Islet of Langerhans (tissue), 1 donor: ENCODE data around the gene PRR33.

Experiments
- FAIRE-seq: peaks from one replicate; lab custom pipeline; 2011; peaks lifted over from hg19 to GRCh38; lab: Jason Lieb, UNC

The PRR33 gene

DNA sequence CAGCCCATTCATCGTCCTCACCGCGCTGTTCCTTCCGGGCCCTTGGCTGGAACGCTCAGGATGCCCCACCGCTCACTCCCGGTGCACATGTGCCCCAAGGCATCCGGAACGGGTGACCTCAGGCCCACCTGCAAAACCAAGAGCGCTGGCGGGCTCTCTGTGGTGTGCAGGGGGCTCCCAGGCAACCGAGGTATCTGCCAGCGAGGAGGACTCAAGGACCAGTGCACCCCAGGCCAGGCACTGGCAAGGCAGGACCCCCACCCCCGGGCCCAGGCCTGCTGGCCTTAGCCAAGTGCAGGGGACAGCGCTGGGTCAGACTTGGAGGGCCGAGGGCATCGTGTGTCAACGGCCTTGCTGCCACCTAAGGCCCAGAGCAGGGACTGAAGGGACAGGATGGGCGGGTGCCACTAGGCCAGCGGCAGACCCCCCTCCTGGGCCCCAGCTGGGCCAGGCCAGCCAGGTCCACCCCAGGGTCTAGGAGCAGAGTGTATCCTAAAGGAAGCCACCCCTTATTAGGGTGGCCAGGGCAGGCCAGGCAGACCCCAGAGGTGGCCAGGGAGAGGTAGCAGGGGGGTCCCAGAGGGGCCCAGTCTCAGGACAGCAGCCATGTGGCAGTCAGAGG lies 36.3 kb upstream of the PRR33 start:
- FAIRE-seq: no peak

DNA sequence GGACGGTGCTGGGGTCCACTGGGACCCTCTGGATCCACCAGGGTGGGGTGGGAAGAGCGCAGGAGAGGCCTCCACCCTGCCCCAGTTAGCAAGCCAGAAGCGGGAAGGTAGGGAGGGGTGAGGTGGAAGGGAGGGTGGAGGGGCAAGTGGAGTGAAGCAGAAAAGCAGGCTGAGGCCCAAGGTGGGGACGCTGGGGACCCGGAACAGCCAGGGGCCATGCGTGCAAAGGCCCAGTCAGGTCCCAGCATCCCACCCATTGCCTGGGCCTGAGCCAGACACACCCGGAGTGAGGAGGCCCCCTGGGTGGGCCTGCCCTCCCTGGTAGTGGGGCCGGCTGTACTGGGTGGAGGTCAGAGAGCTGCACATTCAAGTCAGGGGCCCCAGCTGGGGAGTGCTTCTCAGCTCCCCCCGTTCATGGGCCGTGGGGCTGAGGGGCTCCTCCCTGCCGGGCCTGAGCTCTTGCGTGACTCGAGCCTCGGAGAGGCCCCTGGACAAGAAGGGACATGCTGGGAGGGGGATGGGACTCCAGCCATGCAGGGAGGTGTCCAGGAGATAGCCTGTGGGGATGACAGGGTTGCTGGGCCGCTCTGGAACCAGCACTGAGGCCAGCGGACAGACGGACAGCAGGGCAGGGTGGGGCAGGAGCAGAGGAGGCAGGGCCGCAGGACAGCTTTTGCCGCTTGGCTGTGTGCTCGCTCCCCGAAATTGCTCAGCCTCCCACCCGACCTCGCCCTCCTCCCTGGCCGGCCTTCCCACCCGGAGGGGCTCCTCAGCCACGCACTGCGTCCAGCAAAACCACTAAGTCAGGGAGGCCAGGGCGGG lies 35.5 kb upstream of the PRR33 start:
- FAIRE-seq: no peak

DNA sequence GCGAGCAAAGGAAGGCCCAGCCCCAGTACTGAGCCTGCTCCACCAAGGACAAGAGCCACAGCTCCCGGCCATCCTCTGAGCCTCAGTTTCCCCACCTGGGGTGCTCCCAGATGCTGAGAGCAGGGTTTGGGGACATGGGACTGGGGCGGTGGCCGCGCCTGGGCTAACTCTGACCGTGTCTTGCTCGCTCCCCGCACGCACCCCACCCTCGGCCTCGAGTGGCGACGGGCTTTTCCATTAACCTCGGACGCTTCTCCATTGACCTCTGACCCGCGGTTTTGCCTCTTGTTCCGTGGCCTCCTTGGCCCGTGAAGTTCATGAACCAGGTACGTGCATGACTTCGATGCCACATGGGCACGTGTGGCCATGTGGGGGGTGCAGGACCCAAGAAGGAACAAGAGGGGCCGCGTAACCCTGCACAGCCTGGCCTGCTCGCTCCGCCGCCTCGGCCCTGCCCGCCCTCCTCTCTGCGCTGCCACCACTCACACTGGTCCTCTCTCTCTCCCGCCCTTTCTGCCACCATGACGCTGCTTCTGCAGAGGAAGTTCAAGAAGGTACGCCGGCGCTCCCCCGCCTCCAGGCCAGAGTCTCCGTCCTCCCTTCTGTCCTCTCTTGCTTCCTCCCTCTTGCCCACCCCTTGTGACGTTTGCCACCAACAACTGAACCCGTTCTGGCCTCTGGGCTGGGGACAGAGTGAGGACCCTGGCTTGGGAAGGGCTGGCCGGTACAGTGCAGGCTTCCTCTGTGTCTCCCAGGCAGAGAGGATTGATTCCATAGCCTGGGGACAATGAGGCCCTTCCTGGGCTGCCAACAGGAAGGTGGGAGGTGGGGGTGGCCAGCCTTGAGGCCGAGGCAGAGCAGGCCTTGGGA lies 34.7 kb upstream of the PRR33 start:
- no peak for FAIRE-seq

DNA sequence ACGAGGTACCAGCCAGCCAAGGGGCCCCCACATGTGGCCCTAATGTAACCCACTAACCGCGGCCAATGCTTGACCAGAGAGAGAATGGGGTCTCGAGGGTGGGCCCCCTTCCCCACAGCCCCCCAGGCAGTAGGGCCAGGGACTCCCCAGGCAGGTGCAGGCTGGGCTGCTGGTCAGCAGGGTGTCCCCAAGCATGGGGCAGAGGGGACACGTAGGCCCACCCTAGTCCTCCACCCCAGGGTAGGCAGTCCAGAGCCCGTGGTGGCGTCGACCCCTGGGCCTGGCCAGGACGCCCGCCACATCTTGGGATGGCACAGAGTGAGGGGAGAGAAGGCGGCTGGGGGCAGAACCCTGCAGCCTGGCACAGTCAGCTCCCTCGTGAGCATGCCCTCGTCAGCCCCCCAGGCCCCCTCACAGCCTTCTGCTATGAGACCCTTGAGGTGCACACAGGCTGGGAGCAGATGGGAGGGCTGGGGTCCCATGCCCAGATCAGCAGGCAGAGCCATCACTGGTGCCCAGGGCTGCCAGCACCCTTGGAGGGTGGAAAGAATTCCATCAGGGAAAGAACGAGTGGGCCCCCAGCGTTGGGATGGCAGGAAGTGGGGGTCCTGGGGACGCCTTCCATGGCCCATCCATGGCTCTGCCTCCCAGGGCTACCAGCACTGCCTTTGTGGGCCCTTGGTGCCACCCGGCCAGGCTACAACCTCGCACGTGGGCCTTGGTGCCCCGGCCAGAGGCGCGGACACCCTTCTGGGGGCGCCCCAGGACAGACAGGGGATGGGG lies 33.9 kb upstream of the PRR33 start:
- no peak for FAIRE-seq

DNA sequence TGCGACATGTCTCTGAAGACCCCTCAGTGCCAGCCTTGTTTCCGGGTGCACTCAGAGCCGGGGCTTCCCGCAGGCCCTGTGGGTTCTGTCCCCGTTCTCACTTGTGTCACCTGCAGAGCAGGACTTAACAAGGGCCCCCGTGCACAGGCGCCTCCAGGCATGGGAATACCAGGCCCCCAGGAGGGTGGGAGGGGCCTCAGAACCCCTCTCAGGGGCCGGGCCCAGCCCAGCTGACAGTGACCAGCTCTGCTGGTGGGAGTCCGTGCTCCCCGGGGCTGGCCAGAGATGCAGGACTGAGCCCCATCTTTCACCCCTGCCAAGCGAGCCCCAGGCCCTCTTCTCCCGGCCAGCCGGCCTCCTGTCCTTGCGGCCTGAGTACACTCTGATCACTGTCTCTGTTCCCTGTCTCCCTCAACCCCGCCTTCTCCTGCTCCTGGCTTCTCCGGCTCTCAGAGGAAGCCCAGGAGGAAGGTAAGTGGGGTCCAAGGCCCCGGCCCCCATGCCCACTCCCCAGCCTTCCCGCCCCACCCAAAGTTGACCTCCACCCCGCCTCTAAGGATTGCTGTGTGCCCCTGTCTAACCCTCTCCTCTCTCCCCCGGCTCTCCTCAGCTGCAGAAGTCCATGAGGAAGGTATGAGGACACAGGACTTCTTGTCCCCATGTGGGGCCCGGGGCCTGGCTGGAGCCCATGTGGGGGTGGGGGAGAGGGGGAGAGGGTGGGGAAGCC lies 33.1 kb upstream of the PRR33 start:
- no peak for FAIRE-seq

DNA sequence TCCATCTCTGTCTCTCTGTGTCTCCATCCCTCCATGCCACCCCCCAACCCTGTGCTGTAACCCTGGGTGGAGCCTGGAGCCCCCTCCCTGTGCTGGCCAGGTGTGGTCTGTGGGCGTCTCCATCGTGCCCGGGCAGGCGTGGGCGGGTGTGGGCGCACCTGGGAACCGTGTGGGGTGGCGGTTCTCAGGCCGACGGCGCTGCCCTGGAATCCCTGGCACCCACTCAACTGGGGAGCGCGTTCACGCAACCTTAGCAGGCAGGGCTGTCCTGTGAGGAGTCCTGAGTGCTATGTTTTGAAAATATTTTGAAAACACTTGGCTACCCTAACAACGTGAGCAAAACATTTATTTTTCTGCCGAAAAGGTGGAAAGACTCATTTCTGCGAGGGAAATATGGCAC lies 32.5 kb upstream of the PRR33 start:
- FAIRE-seq: no peak

DNA sequence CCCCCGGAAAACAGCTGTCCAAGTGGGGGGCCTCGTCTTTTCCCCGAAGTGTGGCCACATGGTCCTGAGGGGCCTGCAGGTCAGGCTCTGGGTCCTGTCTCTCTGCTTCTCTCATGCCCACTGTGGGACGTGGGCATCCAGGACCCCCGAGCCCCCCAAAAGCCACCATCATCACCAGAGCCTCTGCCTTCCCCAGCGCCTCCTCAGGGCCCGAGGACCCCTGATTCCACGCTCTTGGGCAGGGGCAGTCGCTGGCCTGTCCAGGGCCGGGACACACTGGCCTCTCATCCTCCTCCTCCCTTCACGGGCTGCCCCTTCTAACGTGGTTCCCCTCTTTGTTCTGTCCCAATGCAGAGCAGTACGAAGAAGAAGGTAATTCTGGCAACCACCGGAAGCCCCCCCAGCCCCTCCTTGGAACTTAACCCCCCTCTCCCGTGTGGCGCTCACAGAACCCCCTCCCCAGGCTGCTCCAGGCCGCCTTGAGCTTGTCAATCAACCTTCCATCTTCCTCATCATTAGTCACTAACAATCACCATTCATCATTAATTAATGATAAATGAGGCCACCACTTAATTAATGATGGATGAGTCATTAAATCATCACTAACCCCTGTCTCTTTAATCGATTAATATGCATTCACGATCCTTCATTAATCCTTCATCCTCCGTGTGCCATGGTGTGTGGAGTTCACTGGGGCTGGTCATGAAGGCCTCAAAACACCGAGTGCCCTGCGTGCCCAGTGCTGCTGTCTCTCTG lies 31.7 kb upstream of the PRR33 start:
- FAIRE-seq: no peak

DNA sequence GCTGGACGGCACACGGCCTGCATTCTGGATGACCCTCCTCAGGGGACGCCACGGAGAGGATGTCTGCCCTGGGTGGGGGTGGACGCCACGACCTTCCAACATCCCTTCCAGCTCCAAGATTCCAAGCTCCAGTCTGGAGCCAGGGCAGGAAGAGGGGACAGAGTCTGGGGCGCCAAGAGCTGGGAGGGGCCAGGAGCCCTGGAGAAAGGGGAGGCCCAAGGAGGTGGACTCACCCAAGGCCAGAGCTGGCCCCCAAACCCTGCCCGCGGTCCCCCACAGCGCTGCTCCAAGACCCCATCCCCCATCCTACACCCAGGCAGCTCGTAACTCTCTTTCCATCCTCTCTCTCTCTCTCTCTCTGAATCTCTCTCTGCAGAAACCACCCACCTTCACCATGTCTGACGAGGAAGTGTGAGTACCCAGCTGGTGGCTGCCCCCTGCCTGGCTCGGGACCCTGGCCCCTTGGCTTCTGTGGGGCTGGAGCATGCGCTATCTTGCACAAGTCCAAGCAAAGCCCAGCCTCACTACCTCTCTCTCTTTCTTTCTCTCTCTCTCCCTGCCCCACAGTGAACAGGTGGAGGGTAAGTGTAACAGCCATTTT lies 30.9 kb upstream of the PRR33 start:
- FAIRE-seq: no peak

DNA sequence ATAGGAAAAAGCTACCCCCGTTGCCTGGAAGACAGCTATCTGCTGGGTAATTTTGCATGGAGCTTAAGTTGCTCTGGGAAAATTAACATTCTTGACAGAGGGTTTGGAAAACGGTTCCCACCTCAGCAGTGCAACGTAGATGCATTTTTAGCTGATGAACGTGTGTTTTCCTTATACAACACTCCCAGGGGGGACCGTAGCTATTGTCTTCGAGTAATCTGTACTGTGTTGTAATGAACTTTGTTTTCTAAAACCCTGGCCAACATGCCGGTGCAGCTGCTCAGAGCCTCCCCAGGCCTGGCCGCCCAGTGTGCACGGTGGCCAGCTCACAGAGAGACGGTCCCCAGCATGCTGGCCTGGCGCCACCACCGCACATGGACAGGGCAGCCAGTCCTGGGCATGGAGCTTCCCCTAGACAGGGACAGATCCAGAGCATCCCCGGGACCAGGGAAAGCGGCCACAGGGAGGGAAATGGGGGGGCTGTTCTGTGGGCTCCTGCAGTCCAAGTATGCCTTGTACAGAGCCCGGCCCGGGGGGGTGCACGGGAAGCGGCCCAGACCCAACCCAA lies 30.0 kb upstream of the PRR33 start:
- FAIRE-seq: no peak

DNA sequence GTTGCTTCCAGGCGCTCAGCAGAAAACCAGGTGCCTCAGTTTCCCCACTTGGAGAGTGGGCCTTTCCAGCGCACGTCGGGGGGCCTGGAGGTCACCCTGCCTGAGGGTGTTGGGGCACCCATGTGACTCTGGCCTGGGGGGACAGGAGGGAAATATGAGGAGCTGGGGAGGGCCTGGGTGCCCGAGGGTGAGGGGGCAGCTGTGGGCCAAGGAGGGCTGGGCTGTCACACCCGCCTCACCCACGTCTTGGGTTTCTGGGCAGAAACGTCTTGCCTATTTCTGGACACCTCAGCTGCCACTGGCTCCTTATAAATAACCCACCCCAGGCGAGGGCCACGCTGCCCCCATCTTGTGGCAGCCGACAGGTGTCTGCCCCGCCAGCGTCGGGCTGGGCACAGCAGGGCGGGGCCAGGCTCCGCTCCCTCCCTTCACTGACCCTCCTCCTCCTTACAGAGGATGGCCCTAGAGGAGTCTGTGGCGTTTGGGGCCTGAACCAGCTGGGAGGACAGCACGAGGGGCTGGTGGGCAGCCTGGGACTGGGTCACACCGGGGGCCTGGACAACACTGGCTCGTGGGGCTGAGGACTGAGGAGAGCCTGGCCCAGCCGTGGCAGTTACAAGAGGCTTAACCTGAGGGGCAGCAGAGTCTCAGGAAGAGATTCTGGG lies 29.3 kb upstream of the PRR33 start:
- FAIRE-seq: no peak

DNA sequence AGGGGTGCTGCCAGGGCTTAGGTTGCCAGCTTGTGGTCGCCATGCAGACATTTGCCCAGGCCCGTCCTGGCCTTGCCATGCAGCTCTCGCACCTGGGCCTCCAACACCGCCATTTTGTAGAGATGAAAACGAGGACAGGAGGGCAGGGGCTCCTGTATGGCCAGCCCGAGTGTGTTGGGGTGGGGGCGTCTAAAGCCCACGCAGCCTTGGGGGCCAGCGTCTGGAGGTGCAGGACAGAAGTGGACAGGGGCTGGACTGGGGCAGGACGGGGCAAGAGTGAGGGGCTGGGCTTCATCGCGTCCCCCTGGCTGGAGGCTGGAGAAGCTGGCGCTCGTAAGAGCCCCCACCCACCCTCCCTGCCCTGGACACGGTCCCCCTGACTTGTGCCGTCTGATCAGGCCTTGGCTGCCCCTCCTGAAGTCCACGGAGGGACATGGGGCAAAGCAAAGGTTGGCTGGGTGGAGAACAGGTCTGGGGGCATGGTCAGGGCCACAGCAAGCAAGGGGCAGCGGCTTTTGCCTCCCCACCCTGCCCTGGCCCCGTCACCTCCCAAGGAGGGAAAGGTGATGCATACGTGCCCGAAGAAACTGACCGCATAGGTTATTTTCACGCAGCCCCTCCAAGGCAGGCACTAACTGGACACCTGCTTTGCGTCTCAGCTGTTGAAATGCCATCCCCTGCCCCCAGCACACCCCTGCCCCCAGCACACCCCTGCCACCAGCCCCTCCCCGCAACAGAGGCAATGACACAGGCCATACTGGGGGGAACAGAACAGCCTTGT lies 28.6 kb upstream of the PRR33 start:
- no peak for FAIRE-seq

DNA sequence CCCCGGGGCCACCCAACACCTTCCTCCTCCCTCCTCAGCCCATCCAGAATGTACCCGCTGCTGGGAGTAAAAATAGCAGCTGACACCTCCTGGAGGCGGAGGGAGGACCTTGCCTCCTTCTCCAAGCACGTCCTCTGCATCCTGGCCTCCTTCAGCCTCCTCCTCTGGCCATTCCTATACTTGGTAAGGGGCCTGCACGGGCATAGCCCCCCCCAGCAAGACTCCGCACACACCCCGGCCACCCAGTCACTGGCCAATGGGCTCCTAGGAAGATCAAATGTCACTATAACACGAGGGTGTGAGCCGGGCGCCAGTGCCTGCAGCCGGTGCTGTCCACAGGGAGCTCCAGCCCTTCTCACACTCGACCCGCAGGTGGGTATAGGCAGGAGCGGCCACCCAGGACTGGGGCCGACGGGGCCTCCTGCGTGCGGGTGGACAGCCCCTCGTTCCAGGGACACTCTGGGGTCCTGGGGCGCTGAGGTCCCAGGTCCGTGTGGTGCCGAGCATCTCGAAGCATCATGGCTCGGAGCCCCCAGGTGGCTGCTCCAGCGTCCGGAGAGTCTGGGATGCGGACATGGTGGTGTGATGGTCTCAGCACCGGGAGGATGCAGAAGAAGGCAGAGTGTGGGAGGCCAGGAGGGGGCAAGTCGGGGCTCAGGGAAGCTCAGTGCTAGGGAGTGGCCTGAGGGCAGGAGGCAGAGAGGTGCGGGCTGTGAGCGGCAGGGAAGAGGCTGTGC lies 27.9 kb upstream of the PRR33 start, which contains the start of gene TNNT3:
TSS of gene TNNT3 (plus strand) at position 313 of the 737 bp plus-strand sequence. CDS start 3,172 bp downstream, outside the sequence.
- FAIRE-seq: no peak

DNA sequence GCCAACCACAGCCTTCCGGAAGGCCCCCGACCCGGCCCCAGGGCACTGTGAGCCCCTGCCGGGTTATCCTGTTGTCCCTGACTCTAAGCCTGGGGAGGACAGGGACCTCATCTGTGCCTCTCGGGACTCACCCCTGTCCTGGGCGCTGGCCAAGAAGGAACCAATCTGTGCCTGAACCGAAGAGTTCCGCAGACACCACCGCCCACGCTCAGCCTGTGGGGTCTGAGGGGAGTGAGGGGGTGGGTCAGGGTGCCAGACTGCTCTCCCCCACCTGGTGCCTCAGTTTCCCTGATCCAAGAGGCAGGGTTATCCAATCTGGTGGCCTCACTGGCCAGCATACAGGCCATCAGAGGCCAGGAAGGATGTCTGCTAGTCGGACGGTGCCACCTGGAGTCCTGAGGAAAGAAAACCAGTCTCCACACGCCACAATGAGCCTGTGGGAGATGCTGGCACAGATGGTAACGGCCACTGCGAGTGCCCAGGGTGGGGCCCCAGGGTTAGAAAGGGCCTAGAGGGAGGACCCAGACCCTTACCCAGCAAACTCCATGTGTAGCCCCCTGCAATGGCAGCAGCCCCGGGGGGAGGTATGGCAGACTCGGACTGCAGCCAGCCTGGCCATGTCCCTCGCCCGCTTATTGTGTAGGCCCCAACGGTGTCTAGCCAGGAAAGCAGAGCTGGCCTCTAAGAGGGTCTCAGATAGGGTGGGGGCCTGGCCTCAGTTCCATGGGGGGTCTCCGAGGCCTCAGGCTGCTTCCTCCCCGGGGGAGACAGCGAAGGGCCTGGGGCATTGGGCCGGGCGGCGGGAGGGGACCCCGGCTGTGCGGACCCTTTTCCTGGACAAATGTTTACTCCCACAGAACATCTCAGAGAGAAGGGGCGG lies 27.0 kb upstream of the PRR33 start:
- no peak for FAIRE-seq

DNA sequence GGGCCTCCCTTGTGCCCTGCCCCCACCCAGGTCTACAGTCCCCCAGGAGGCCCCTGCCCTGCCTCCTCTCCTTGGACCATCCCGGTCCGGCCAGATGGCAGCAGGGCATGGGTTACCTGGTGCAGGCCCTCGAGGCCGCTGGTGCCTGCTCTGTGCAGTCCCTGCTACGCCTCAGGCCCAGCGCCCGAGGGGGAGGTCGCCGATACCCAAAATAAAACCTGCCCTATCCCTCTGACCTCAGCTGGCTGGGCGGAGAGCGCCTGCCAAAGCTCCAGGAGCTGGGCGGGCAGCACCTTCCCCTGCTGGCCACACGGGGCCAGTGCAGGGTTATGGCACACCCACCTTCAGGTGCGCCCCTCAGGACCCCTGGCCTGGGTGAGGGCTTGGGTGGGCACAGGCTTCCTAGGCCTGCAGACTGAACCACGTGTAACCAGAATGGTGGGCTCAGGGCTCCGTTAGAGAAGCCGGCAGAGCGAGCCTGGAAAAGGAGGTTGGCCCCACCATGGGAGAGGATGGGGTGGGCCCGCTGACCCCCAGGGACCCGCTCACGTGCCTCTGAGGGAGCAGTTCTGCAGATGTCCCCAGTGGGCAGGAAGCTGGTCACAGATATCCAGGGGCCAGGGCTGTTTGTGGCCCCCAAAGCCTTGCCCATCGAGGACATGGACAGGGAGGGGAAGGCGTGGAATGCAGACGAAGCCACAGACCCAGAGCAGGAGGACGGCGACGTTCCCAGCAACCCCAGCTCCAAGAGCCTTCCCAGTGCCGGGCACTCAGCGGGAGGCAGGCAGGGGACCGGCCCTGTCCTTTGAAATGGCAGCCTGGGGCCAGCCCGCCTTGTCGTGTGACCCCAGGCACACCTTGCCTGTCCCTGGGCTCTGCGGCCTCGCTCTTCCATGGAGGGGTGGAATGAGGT lies 26.1 kb upstream of the PRR33 start:
- FAIRE-seq: no peak

DNA sequence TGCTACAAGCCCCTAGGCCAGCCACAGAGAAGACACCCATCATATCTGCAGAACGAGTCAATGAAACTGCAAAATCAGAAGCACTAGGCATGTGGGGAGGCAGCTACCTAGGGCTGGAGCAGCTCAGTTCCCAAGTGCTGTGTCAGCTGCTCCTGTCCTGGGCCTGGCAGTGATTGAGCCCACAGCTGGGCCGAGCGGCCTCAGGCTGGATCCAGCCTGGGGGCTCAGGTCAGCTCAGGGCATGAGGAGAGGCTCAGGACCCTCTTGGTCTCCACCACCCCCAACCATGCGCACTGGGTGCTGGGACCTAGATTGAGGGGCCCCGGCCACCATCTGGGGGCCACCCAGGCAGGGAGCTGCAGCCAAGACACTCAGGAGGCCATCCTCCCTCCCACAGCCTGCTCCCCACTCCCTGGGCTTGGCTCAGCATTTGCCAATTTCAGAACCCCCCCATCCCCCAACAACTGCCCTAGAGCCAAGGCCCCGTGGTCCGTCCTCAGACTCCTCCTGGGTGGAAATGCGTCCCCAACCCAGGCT lies 25.4 kb upstream of the PRR33 start:
- no peak for FAIRE-seq
